K562 treated with DMSO at 1 percent for 24 hours (cell line): ENCODE results near the gene GPR149. TPM values are rescaled to one million over a fixed set of nuclear protein-coding genes. Genes with fewer than 3 reads are reported as not detected.

Experiments
- total RNA-seq: library from RNA; unstranded; fragments of 300-600 nt; gene quantifications from 2 replicates; pipeline ENCODE4 v1.2.3, GENCODE V29; 2022; ENCODE audit warnings: low read depth; ENCODE audit not compliant: insufficient read depth

The GPR149 gene, protein sequence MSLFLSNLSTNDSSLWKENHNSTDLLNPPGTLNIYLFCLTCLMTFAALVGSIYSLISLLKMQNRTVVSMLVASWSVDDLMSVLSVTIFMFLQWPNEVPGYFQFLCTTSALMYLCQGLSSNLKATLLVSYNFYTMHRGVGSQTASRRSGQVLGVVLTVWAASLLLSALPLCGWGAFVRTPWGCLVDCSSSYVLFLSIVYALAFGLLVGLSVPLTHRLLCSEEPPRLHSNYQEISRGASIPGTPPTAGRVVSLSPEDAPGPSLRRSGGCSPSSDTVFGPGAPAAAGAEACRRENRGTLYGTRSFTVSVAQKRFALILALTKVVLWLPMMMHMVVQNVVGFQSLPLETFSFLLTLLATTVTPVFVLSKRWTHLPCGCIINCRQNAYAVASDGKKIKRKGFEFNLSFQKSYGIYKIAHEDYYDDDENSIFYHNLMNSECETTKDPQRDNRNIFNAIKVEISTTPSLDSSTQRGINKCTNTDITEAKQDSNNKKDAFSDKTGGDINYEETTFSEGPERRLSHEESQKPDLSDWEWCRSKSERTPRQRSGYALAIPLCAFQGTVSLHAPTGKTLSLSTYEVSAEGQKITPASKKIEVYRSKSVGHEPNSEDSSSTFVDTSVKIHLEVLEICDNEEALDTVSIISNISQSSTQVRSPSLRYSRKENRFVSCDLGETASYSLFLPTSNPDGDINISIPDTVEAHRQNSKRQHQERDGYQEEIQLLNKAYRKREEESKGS
- total RNA-seq, result not detected in 2 replicates

DNA sequence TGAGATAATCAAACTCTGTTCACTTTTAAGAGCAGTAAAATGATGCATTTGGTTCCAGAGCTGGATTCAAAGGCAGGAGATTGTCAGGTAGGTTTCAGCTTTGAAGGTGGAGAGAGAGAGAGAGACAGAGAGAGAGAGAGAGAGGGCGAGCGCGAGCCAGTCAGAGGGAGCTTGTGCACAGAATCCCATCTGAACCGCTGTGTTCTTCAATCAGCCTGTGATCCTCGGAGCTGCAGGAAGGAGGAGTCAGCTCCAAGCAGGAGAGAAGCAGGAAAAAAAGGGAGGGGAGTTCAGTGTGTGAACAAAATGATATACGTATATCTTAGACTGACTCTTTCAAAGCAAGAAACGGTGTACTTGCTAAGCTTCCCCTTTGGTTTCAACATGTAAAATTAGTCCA is at the start of gene GPR149:
GPR149 (minus strand) TSS at position 177 of the 400 bp plus-strand sequence. CDS start 575 bp downstream, outside the sequence.

GRCh38 chr3:154323891-154324738 is 105.9 kb downstream of the GPR149 start, which contains the start of gene DHX36:
Gene DHX36, minus strand, starts transcription at chr3:154324487. Its CDS starts 71 bp downstream, at chr3:154324416.

Other genes starting within 250 kb of the GPR149 start
- gene DHX36, start 105.7 kb downstream of the GPR149 start, total RNA-seq, result 12.0 and 26.3 TPM in 2 replicates